ENCODE results near the gene CFP. TPM values are rescaled to one million over a fixed set of nuclear protein-coding genes. Genes with fewer than 3 reads are reported as not detected.
A peak's percentile ranks its signal among the peaks of the same experiment; 100 is the strongest.

Gene CFP
- polyA plus RNA-seq, 2 of the 4 experiments (the other 2 are of a cell fraction): 0.14 to 0.54 TPM

DNA sequence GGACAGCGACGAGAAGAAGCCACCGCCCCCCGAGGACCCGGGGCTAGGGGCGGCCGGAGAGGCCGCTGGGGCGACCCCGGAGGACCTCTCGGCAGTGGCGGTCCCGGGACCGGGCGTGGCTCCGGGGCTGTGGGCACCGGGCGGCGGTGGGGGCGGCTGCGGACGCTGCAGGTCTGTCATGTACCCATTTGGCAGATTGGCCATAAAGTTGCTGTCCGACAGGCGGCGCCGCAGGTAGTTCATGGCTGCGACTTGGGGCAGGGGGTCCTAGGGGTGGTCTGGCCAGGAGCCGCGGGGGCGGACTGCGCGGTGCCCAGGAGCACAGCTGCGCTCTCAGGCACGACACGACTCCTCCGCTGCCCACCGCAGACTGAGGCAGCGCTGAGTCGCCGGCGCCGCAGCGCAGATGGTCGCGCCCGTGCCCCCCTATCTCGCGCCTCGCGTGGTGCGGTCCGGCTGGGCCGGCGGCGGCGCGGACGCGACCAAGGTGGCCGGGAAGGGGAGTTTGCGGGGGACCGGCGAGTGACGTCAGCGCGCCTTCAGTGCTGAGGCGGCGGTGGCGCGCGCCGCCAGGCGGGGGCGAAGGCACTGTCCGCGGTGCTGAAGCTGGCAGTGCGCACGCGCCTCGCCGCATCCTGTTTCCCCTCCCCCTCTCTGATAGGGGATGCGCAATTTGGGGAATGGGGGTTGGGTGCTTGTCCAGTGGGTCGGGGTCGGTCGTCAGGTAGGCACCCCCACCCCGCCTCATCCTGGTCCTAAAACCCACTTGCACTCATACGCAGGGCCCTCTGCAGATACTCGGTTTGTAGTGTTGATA is 10.0 kb downstream of the CFP start, which contains the start of gene SYN1 (continued):
- TF ChIP-seq, protein P1, sequence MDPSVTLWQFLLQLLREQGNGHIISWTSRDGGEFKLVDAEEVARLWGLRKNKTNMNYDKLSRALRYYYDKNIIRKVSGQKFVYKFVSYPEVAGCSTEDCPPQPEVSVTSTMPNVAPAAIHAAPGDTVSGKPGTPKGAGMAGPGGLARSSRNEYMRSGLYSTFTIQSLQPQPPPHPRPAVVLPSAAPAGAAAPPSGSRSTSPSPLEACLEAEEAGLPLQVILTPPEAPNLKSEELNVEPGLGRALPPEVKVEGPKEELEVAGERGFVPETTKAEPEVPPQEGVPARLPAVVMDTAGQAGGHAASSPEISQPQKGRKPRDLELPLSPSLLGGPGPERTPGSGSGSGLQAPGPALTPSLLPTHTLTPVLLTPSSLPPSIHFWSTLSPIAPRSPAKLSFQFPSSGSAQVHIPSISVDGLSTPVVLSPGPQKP (IDR thresholded peaks at IDR 0.05; ENCODE audit: low read depth, low read length): no peak
- TF ChIP-seq, protein P2, sequence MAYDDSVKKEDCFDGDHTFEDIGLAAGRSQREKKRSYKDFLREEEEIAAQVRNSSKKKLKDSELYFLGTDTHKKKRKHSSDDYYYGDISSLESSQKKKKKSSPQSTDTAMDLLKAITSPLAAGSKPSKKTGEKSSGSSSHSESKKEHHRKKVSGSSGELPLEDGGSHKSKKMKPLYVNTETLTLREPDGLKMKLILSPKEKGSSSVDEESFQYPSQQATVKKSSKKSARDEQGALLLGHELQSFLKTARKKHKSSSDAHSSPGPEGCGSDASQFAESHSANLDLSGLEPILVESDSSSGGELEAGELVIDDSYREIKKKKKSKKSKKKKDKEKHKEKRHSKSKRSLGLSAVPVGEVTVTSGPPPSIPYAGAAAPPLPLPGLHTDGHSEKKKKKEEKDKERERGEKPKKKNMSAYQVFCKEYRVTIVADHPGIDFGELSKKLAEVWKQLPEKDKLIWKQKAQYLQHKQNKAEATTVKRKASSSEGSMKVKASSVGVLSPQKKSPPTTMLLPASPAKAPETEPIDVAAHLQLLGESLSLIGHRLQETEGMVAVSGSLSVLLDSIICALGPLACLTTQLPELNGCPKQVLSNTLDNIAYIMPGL (CRISPR knock-in tag; IDR thresholded peaks at IDR 0.05; ENCODE audit: borderline replicate concordance): no peak
- TF ChIP-seq CEBPB (IDR thresholded peaks at IDR 0.05) (no peak), SMC3 (IDR thresholded peaks at IDR 0.05) (no peak), KDM1A (IDR thresholded peaks at IDR 0.05; ENCODE audit: low read depth) (no peak), HOXB13 (CRISPR knock-in tag; IDR thresholded peaks at IDR 0.05; ENCODE audit: low read depth) (no peak; the same call in 1 of the 2 replicates), POLR2AphosphoS2 (conservative IDR thresholded peaks at IDR 0.05; ENCODE audit: low read length) (no peak), MAFK (IDR thresholded peaks at IDR 0.05; ENCODE audit: partially characterized antibody) (no peak), ZC3H11A (IDR thresholded peaks at IDR 0.05) (no peak), CBX2 (IDR thresholded peaks at IDR 0.05; ENCODE audit: borderline replicate concordance, low read depth) (no peak), FOXS1 (CRISPR knock-in tag; IDR thresholded peaks at IDR 0.05) (no peak), RNF2 (IDR thresholded peaks at IDR 0.05; ENCODE audit: borderline replicate concordance, low read depth) (no peak), ZSCAN20 (CRISPR knock-in tag; IDR thresholded peaks at IDR 0.05) (no peak; the same call in 1 of the 2 replicates), ESRRA (IDR thresholded peaks at IDR 0.05; ENCODE audit: borderline replicate concordance, low read length) (no peak)
- TF ChIP-seq, protein P3, sequence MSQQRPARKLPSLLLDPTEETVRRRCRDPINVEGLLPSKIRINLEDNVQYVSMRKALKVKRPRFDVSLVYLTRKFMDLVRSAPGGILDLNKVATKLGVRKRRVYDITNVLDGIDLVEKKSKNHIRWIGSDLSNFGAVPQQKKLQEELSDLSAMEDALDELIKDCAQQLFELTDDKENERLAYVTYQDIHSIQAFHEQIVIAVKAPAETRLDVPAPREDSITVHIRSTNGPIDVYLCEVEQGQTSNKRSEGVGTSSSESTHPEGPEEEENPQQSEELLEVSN (IDR thresholded peaks at IDR 0.05; ENCODE audit: borderline replicate concordance, low read depth): no peak
- TF ChIP-seq, protein P4, sequence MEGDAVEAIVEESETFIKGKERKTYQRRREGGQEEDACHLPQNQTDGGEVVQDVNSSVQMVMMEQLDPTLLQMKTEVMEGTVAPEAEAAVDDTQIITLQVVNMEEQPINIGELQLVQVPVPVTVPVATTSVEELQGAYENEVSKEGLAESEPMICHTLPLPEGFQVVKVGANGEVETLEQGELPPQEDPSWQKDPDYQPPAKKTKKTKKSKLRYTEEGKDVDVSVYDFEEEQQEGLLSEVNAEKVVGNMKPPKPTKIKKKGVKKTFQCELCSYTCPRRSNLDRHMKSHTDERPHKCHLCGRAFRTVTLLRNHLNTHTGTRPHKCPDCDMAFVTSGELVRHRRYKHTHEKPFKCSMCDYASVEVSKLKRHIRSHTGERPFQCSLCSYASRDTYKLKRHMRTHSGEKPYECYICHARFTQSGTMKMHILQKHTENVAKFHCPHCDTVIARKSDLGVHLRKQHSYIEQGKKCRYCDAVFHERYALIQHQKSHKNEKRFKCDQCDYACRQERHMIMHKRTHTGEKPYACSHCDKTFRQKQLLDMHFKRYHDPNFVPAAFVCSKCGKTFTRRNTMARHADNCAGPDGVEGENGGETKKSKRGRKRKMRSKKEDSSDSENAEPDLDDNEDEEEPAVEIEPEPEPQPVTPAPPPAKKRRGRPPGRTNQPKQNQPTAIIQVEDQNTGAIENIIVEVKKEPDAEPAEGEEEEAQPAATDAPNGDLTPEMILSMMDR (IDR thresholded peaks at IDR 0.05): no peak

- FAIRE-seq (no peak), ATAC-seq (no peak), DNase-seq (ENCODE audit: low read depth in 1 of 2, low spot score in 1 of 2) (no peak)
- no peak for TF ChIP-seq CEBPB (IDR thresholded peaks at IDR 0.05)
- CTCF ChIA-PET: interaction anchor here (1.0 kb wide), 1 partner anchor 95 kb away, joined by 3 read pairs; no protein-coding TSS in a partner anchor
- 33% methylated on average over 18 of the region's 32 CpGs for WGBS (ENCODE audit: missing lambda C conversion rate)
- POLR2A ChIA-PET: no interaction called here
- Histone ChIP-seq H3K4me2 (peak overlapping the region; percentile 70), H3K4me3 (peak overlapping the region; percentile 33), H3K4me1 (no peaks in the 10 kb centered on the region), H3K27ac (no peak overlapping the region), H3K9me3 (no peaks in the 10 kb centered on the region)
These were observed 10.7 kb downstream of the CFP start for GRCh38 chrX:47618923-47619485.

DNA sequence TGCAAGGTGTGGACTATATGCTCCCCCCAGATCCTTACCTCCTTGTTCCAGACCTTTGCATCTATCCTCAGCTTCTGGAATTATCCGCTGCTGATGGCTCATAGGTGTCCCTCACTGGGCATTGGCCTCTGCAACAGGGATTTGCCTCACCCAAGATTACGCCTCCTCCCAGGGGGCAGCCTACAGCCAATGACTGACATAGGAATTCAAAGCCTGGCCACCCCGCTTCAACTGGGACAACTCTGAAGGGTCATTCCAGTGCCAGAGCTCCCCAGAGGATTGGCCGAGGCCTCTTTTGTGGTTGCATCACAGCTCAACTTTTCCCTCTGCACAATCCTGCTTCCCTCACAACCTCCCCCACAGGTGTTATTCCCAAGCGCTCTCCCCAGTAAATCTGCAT is 15.1 kb downstream of the CFP start:
- no peaks in the 10 kb centered on the region for H3K9me3 ChIP-seq
- POLR2A ChIA-PET: no interaction called here
- TF ChIP-seq PBX3 (IDR thresholded peaks at IDR 0.05) (no peak), TFCP2L1 (CRISPR knock-in tag; IDR thresholded peaks at IDR 0.05) (no peak), NPAS2 (CRISPR knock-in tag; IDR thresholded peaks at IDR 0.05; ENCODE audit: borderline replicate concordance) (no peak), EHF (CRISPR knock-in tag; IDR thresholded peaks at IDR 0.05) (no peak), NR3C1 (IDR thresholded peaks at IDR 0.05) (no peak), JUN (IDR thresholded peaks at IDR 0.05) (no peak)
- TF ChIP-seq, protein P5, sequence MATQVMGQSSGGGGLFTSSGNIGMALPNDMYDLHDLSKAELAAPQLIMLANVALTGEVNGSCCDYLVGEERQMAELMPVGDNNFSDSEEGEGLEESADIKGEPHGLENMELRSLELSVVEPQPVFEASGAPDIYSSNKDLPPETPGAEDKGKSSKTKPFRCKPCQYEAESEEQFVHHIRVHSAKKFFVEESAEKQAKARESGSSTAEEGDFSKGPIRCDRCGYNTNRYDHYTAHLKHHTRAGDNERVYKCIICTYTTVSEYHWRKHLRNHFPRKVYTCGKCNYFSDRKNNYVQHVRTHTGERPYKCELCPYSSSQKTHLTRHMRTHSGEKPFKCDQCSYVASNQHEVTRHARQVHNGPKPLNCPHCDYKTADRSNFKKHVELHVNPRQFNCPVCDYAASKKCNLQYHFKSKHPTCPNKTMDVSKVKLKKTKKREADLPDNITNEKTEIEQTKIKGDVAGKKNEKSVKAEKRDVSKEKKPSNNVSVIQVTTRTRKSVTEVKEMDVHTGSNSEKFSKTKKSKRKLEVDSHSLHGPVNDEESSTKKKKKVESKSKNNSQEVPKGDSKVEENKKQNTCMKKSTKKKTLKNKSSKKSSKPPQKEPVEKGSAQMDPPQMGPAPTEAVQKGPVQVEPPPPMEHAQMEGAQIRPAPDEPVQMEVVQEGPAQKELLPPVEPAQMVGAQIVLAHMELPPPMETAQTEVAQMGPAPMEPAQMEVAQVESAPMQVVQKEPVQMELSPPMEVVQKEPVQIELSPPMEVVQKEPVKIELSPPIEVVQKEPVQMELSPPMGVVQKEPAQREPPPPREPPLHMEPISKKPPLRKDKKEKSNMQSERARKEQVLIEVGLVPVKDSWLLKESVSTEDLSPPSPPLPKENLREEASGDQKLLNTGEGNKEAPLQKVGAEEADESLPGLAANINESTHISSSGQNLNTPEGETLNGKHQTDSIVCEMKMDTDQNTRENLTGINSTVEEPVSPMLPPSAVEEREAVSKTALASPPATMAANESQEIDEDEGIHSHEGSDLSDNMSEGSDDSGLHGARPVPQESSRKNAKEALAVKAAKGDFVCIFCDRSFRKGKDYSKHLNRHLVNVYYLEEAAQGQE (IDR thresholded peaks at IDR 0.05): no peak
- CTCF ChIA-PET: interaction anchor here (0.6 to 1.3 kb wide), 2 partner anchors 32 to 1029 kb away, joined by 3 read pairs; partner anchors contain the start of gene TIMP1
- DNase-seq (ENCODE audit: low read depth in 1 of 2, low spot score in 1 of 2): no peak
- WGBS (ENCODE audit: missing lambda C conversion rate): 50% methylated on average over 5 of the region's 5 CpGs
- no peak overlapping the region for H3K4me3 ChIP-seq
- H3K4me1 ChIP-seq: no peaks in the 10 kb centered on the region
- no peak for ATAC-seq
- no peak overlapping the region for H3K4me2 ChIP-seq
- no peak for FAIRE-seq
- no peak overlapping the region for H3K27ac ChIP-seq

All from A549 (cell line).